ENCODE measurements around the gene CD248.

- TF ChIP-seq, protein P1, sequence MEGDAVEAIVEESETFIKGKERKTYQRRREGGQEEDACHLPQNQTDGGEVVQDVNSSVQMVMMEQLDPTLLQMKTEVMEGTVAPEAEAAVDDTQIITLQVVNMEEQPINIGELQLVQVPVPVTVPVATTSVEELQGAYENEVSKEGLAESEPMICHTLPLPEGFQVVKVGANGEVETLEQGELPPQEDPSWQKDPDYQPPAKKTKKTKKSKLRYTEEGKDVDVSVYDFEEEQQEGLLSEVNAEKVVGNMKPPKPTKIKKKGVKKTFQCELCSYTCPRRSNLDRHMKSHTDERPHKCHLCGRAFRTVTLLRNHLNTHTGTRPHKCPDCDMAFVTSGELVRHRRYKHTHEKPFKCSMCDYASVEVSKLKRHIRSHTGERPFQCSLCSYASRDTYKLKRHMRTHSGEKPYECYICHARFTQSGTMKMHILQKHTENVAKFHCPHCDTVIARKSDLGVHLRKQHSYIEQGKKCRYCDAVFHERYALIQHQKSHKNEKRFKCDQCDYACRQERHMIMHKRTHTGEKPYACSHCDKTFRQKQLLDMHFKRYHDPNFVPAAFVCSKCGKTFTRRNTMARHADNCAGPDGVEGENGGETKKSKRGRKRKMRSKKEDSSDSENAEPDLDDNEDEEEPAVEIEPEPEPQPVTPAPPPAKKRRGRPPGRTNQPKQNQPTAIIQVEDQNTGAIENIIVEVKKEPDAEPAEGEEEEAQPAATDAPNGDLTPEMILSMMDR (IDR thresholded peaks at IDR 0.05), result no peak
- no peak for TF ChIP-seq POLR2A (IDR thresholded peaks at IDR 0.05)
Measured at GRCh38 chr11:66349084-66349386, 32.2 kb upstream of the CD248 start.

All from testis (tissue), 2 donors.